Activated naive CD8-positive, alpha-beta T cell treated with anti-CD3 and anti-CD28 coated beads, Interleukin-2, amount 50 U/mL, for 24 hours (primary cell): ENCODE data around the gene ZNF79.

ENCODE experiments used
- ATAC-seq: fragments of 150-1000 bp; cut with Tn5 transposase; one replicate; pipeline ENCODE4 v1.10.0; 2021
- DNase-seq: peaks from one replicate; pipeline ENCODE4 v3.0.0; 2021
- H3K27ac Mint-ChIP-seq: one replicate; pipeline ENCODE4 v1.8.0; 2021; ENCODE audit warnings: mild to moderate bottlenecking, mixed read lengths
- H3K27me3 Mint-ChIP-seq: one replicate; pipeline ENCODE4 v1.8.0; 2021; ENCODE audit warnings: mixed read lengths
- H3K36me3 Mint-ChIP-seq: one replicate; pipeline ENCODE4 v1.8.0; 2021; ENCODE audit warnings: low read depth, mixed read lengths
- H3K4me1 Mint-ChIP-seq: one replicate; pipeline ENCODE4 v1.8.0; 2021; ENCODE audit warnings: mixed read lengths
- H3K4me3 Mint-ChIP-seq: one replicate; pipeline ENCODE4 v1.8.0; 2021; ENCODE audit warnings: mild to moderate bottlenecking, moderate library complexity, mixed read lengths
- H3K9me3 Mint-ChIP-seq: one replicate; pipeline ENCODE4 v1.8.0; 2021; ENCODE audit warnings: mixed read lengths

The ZNF79 gene

GRCh38 chr9:127474592-127474991, 50.4 kb downstream of the ZNF79 start:
- no peaks in the 10 kb centered on the region for H3K9me3 Mint-ChIP-seq
- no peak overlapping the region for H3K27ac Mint-ChIP-seq
- H3K36me3 Mint-ChIP-seq, result peaks cover 24% of the 10 kb centered on the region
- no peaks in the 10 kb centered on the region for H3K27me3 Mint-ChIP-seq
- DNase-seq (no peak), ATAC-seq (no peak)
- H3K4me3 Mint-ChIP-seq, result no peak overlapping the region
- peaks cover 2% of the 10 kb centered on the region for H3K4me1 Mint-ChIP-seq

GRCh38 chr9:127479507-127480081, 55.4 kb downstream of the ZNF79 start:
- ATAC-seq (no peak), DNase-seq (no peak)
- no peak overlapping the region for H3K27ac Mint-ChIP-seq
- no peak overlapping the region for H3K4me3 Mint-ChIP-seq
- no peaks in the 10 kb centered on the region for H3K9me3 Mint-ChIP-seq
- H3K27me3 Mint-ChIP-seq, result no peaks in the 10 kb centered on the region
- H3K36me3 Mint-ChIP-seq, result peaks cover 24% of the 10 kb centered on the region
- no peaks in the 10 kb centered on the region for H3K4me1 Mint-ChIP-seq

GRCh38 chr9:127482662-127483061, 58.5 kb downstream of the ZNF79 start:
- H3K9me3 Mint-ChIP-seq, result no peaks in the 10 kb centered on the region
- no peak for DNase-seq
- H3K4me1 Mint-ChIP-seq, result no peaks in the 10 kb centered on the region
- H3K27me3 Mint-ChIP-seq, result no peaks in the 10 kb centered on the region
- ATAC-seq, result no peak
- H3K36me3 Mint-ChIP-seq, result peaks cover 30% of the 10 kb centered on the region
- no peak overlapping the region for H3K4me3 Mint-ChIP-seq
- no peak overlapping the region for H3K27ac Mint-ChIP-seq

- no peak overlapping the region for H3K4me3 Mint-ChIP-seq
- DNase-seq (no peak), ATAC-seq (no peak)
- no peaks in the 10 kb centered on the region for H3K27me3 Mint-ChIP-seq
- H3K36me3 Mint-ChIP-seq, result peaks cover 24% of the 10 kb centered on the region
- no peak overlapping the region for H3K27ac Mint-ChIP-seq
- no peaks in the 10 kb centered on the region for H3K9me3 Mint-ChIP-seq
- no peaks in the 10 kb centered on the region for H3K4me1 Mint-ChIP-seq
These were observed 61.8 kb downstream of the ZNF79 start for GRCh38 chr9:127485995-127486394.

- Mint-ChIP-seq H3K27me3 (no peaks in the 10 kb centered on the region), H3K27ac (no peak overlapping the region), H3K9me3 (no peaks in the 10 kb centered on the region), H3K36me3 (peaks cover 15% of the 10 kb centered on the region), H3K4me1 (no peaks in the 10 kb centered on the region), H3K4me3 (no peak overlapping the region)
- DNase-seq, result no peak
- ATAC-seq, result no peak
These were observed 64.8 kb downstream of the ZNF79 start for GRCh38 chr9:127488946-127489345.

GRCh38 chr9:127489471-127490115, 65.4 kb downstream of the ZNF79 start:
- Mint-ChIP-seq H3K27ac (no peak overlapping the region), H3K36me3 (peaks cover 17% of the 10 kb centered on the region), H3K4me3 (no peak overlapping the region), H3K27me3 (no peaks in the 10 kb centered on the region), H3K9me3 (no peaks in the 10 kb centered on the region), H3K4me1 (no peaks in the 10 kb centered on the region)
- no peak for ATAC-seq
- DNase-seq, result no peak

GRCh38 chr9:127490535-127491230, 66.5 kb downstream of the ZNF79 start:
- Mint-ChIP-seq H3K4me1 (no peaks in the 10 kb centered on the region), H3K4me3 (no peak overlapping the region), H3K27me3 (no peaks in the 10 kb centered on the region), H3K27ac (no peak overlapping the region), H3K36me3 (peaks cover 15% of the 10 kb centered on the region), H3K9me3 (no peaks in the 10 kb centered on the region)
- ATAC-seq (no peak), DNase-seq (no peak)

- peaks cover 13% of the 10 kb centered on the region for H3K36me3 Mint-ChIP-seq
- no peaks in the 10 kb centered on the region for H3K4me1 Mint-ChIP-seq
- H3K9me3 Mint-ChIP-seq, result no peaks in the 10 kb centered on the region
- no peak overlapping the region for H3K4me3 Mint-ChIP-seq
- DNase-seq, result no peak
- peak; percentile 7 for ATAC-seq
- no peak overlapping the region for H3K27ac Mint-ChIP-seq
- H3K27me3 Mint-ChIP-seq, result no peaks in the 10 kb centered on the region
These were observed 67.3 kb downstream of the ZNF79 start for GRCh38 chr9:127491516-127491915.

GRCh38 chr9:127492616-127493015, 68.4 kb downstream of the ZNF79 start:
- H3K4me1 Mint-ChIP-seq, result no peaks in the 10 kb centered on the region
- H3K27me3 Mint-ChIP-seq, result no peaks in the 10 kb centered on the region
- peaks cover 8% of the 10 kb centered on the region for H3K36me3 Mint-ChIP-seq
- DNase-seq (no peak), ATAC-seq (no peak)
- no peak overlapping the region for H3K4me3 Mint-ChIP-seq
- H3K27ac Mint-ChIP-seq, result no peak overlapping the region
- H3K9me3 Mint-ChIP-seq, result no peaks in the 10 kb centered on the region

GRCh38 chr9:127493592-127494303, 69.6 kb downstream of the ZNF79 start:
- DNase-seq, result no peak
- Mint-ChIP-seq H3K9me3 (no peaks in the 10 kb centered on the region), H3K27ac (no peak overlapping the region), H3K27me3 (no peaks in the 10 kb centered on the region), H3K4me3 (no peak overlapping the region), H3K36me3 (peaks cover 8% of the 10 kb centered on the region), H3K4me1 (no peaks in the 10 kb centered on the region)
- no peak for ATAC-seq

- no peak overlapping the region for H3K27ac Mint-ChIP-seq
- peaks cover 6% of the 10 kb centered on the region for H3K36me3 Mint-ChIP-seq
- DNase-seq (no peak), ATAC-seq (no peak)
- no peak overlapping the region for H3K4me3 Mint-ChIP-seq
- no peaks in the 10 kb centered on the region for H3K27me3 Mint-ChIP-seq
- no peaks in the 10 kb centered on the region for H3K4me1 Mint-ChIP-seq
- no peaks in the 10 kb centered on the region for H3K9me3 Mint-ChIP-seq
These were observed 70.1 kb downstream of the ZNF79 start for GRCh38 chr9:127494304-127494702.
